B cell (primary cell): ENCODE measurements around the gene GABRP. TPM values are rescaled to one million over a fixed set of nuclear protein-coding genes. Genes with fewer than 3 reads are reported as not detected.

Source experiments
- ATAC-seq: fragments of 200-7000 bp; cut with Tn5 transposase; one replicate; pipeline ENCODE4 v1.10.0; 2021; ENCODE audit warnings: low read depth, mild to moderate bottlenecking, moderate number of reproducible peaks, moderate library complexity
- CTCF ChIA-PET: fragments of 350-600 bp; sonication (Branson Sonifier 250); formaldehyde crosslinking; loops from one replicate; lab custom pipeline; 2021; ENCODE audit warnings: antibody characterized with exemption, inconsistent platforms; lab: Charles Lee
- POLR2A ChIA-PET: fragments of 350-600 bp; sonication (Branson Sonifier 250); formaldehyde crosslinking; loops from one replicate; lab custom pipeline; 2021; ENCODE audit warnings: antibody characterized with exemption; lab: Charles Lee
- DNase-seq: peaks from one replicate; pipeline ENCODE4 v3.0.0; 2013
- H2AFZ ChIP-seq: 2 replicates; pipeline ENCODE4 v1.6.1; 2012; ENCODE audit warnings: mild to moderate bottlenecking, low read depth, low read length; ENCODE audit not compliant: insufficient read depth, poor library complexity, severe bottlenecking
- H3K27ac ChIP-seq, 2 donors: 1 replicate in 1 of 2; 2 replicates in 1 of 2; pipeline ENCODE4 v1.5.1; 2012 to 2013; ENCODE audit warnings: low read length in 2 of 2, mild to moderate bottlenecking in 2 of 2, moderate library complexity in 1 of 2
- H3K27me3 ChIP-seq, 4 experiments: fragments of 200-600 bp in 1 of 4; sonication (generic) in 1 of 4; replicated peaks in 1 of 4; 1 replicate in 2 of 4; 2 replicates in 2 of 4; pipeline versions ENCODE4 v1.6.1 to v1.7.0; 2013 to 2016; ENCODE audit warnings: low read length in 3 of 4, mild to moderate bottlenecking in 2 of 4, mixed read lengths in 1 of 4, moderate library complexity in 1 of 4; ENCODE audit not compliant: insufficient read depth in 4 of 4, control insufficient read depth in 3 of 4; ENCODE audit errors: control extremely low read depth in 1 of 4
- H3K36me3 ChIP-seq, 2 experiments: replicated peaks in 1 of 2; 1 replicate in 1 of 2; 2 replicates in 1 of 2; pipeline versions ENCODE4 v1.6.1 to v1.7.1; 2013; ENCODE audit warnings: low read length in 1 of 2; ENCODE audit not compliant: insufficient read depth in 2 of 2, control insufficient read depth in 1 of 2; ENCODE audit errors: control extremely low read depth in 1 of 2, extremely low read depth in 1 of 2
- H3K4me1 ChIP-seq, 2 donors: fragments of 200-600 bp in 1 of 2; sonication (generic) in 1 of 2; 1 replicate in 1 of 2; 2 replicates in 1 of 2; pipeline versions ENCODE4 v1.5.1 to v1.6.1; 2013 to 2017; ENCODE audit warnings: low read length in 2 of 2; ENCODE audit not compliant: control insufficient read depth in 2 of 2, insufficient read depth in 2 of 2
- H3K4me2 ChIP-seq: replicated peaks from 2 replicates; pipeline ENCODE3; 2012; ENCODE audit warnings: mild to moderate bottlenecking, low read depth, low read length; ENCODE audit not compliant: poor library complexity, severe bottlenecking
- H3K4me3 ChIP-seq, 5 experiments: fragments of 200-600 bp in 1 of 5; sonication (generic) in 1 of 5; 1 replicate in 3 of 5; 2 replicates in 2 of 5; pipeline versions ENCODE4 v1.5.1 to v1.7.0; 2011 to 2016; ENCODE audit warnings: low read length in 4 of 5, mild to moderate bottlenecking in 4 of 5, low read depth in 2 of 5, control low read depth in 1 of 5, moderate library complexity in 1 of 5; ENCODE audit not compliant: insufficient read depth in 1 of 5; ENCODE audit errors: control extremely low read depth in 1 of 5, extremely low read depth in 1 of 5
- H3K79me2 ChIP-seq: fragments of 200-600 bp; sonication (generic); one replicate; pipeline ENCODE4 v1.6.0; 2016; ENCODE audit warnings: low read length; ENCODE audit not compliant: control insufficient read depth, insufficient read depth
- H3K9ac ChIP-seq: fragments of 200-600 bp; sonication (generic); 2 replicates; pipeline ENCODE4 v1.6.1; 2017; ENCODE audit warnings: mild to moderate bottlenecking, low read length, moderate library complexity
- H3K9me3 ChIP-seq, 3 donors: one replicate each; pipeline versions ENCODE4 v1.6.1 to v1.7.1; 2013; ENCODE audit warnings: low read length in 2 of 3; ENCODE audit not compliant: control insufficient read depth in 2 of 3, insufficient read depth in 1 of 3; ENCODE audit errors: control extremely low read depth in 1 of 3
- H4K20me1 ChIP-seq: 2 replicates; pipeline ENCODE4 v1.6.0; 2012; ENCODE audit warnings: mild to moderate bottlenecking, low read length; ENCODE audit not compliant: insufficient read depth, control insufficient read depth, poor library complexity, severe bottlenecking
- H3K27ac Mint-ChIP-seq: one replicate; pipeline ENCODE4 v1.8.0; 2021; ENCODE audit warnings: mixed read lengths
- H3K27me3 Mint-ChIP-seq: one replicate; pipeline ENCODE4 v1.8.0; 2021; ENCODE audit warnings: mixed read lengths
- H3K4me1 Mint-ChIP-seq: one replicate; pipeline ENCODE4 v1.8.0; 2021; ENCODE audit warnings: mixed read lengths
- H3K4me3 Mint-ChIP-seq: one replicate; pipeline ENCODE4 v1.8.0; 2021; ENCODE audit warnings: mixed read lengths
- H3K9me3 Mint-ChIP-seq: one replicate; pipeline ENCODE4 v1.8.0; 2022; ENCODE audit warnings: mixed read lengths; ENCODE audit not compliant: insufficient read depth
- CTCF ChIP-seq: fragments of 200-600 bp; IDR thresholded peaks from one replicate; pipeline ENCODE4 v1.8.0; 2022; ENCODE audit warnings: antibody characterized with exemption, mild to moderate bottlenecking
- EZH2 ChIP-seq: IDR thresholded peaks from 2 replicates; pipeline ENCODE4 v1.6.1; 2012; ENCODE audit warnings: borderline replicate concordance, low read depth, mild to moderate bottlenecking, moderate library complexity, low read length; ENCODE audit not compliant: insufficient read depth, poor library complexity, severe bottlenecking
- WGBS: methylation state at CpG from one replicate; pipeline ENCODE4 v1.1.5; 2013; ENCODE audit warnings: missing lambda C conversion rate; ENCODE audit not compliant: insufficient coverage; 5-methylcytosine and 5-hydroxymethylcytosine counted together
- intact Hi-C: fragments of 100-400 bp; cut with micrococcal nuclease; formaldehyde crosslinking; loops from one replicate; pipeline ENCODE4 v1.10.0; 2022
- polyA plus RNA-seq: library from polyadenylated mRNA; depleted of rRNA; stranded (reverse); fragments of >200 nt; gene quantifications from 2 replicates; pipeline ENCODE4 v1.2.3, GENCODE V29; 2012
- total RNA-seq, 2 donors: library from RNA; stranded (reverse); fragments of 120-200 nt in 1 of 2; gene quantifications; 1 replicate in 1 of 2; 2 replicates in 1 of 2; pipeline versions ENCODE4 v1.2.3 to v1.2.4, GENCODE V29; 2013 to 2022

GABRP gene
- total and polyA plus RNA-seq, 2 donors (not counting 1 experiment from before 2014, with no cell fraction given): not detected

- Histone ChIP-seq H3K9me3 (peaks cover 0 to 6% (median 0%) of the 10 kb centered on the region in 3 donors), H3K9ac (no peak overlapping the region), H3K27ac (no peak overlapping the region), H3K79me2 (no peaks in the 10 kb centered on the region), H3K27me3 (peaks cover 0 to 19% (median under 1%) of the 10 kb centered on the region in 4 experiments), H3K4me3 (no peak overlapping the region), H3K4me1 (peaks cover 5 to 7% of the 10 kb centered on the region in 2 donors), H4K20me1 (no peaks in the 10 kb centered on the region), H2AFZ (no peak overlapping the region), H3K4me2 (no peak overlapping the region), H3K36me3 (no peaks in the 10 kb centered on the region)
- ChIA-PET CTCF (interaction anchor here (0.7 kb wide), 1 partner anchor 51 kb away, joined by 3 read pairs; no protein-coding TSS in a partner anchor), POLR2A (no interaction called here)
- Mint-ChIP-seq H3K9me3 (peaks cover under 1% of the 10 kb centered on the region), H3K4me1 (peaks cover 3% of the 10 kb centered on the region), H3K27me3 (peaks cover 39% of the 10 kb centered on the region), H3K4me3 (no peak overlapping the region), H3K27ac (no peak overlapping the region)
- intact Hi-C loops: no loop called here
- no peak for TF ChIP-seq CTCF
- TF ChIP-seq EZH2: no peak
- no peak for ATAC-seq
- no peak for DNase-seq
- WGBS: 100% methylated on average over 3 of the region's 3 CpGs
Measured at GRCh38 chr5:170740551-170741205, 42.8 kb upstream of the GABRP start.

GRCh38 chr5:170741801-170742200, 41.7 kb upstream of the GABRP start:
- Histone ChIP-seq H3K4me2 (no peak overlapping the region), H3K27ac (no peak overlapping the region), H3K27me3 (peaks cover 0 to 22% (median 2%) of the 10 kb centered on the region in 4 experiments), H3K9me3 (peaks cover 0 to 6% (median 0%) of the 10 kb centered on the region in 3 donors), H3K79me2 (no peaks in the 10 kb centered on the region), H2AFZ (no peak overlapping the region), H3K4me1 (peaks cover 5 to 7% of the 10 kb centered on the region in 2 donors), H3K36me3 (no peaks in the 10 kb centered on the region), H3K4me3 (no peak overlapping the region), H3K9ac (no peak overlapping the region), H4K20me1 (no peaks in the 10 kb centered on the region)
- CTCF ChIA-PET: interaction anchor here (6.3 kb wide), 1 partner anchor 49 kb away, joined by 41 read pairs; no protein-coding TSS in a partner anchor
- DNase-seq (no peak), ATAC-seq (no peak)
- H3K9me3 Mint-ChIP-seq: no peaks in the 10 kb centered on the region
- WGBS: 90% methylated on average over 4 of the region's 8 CpGs
- no peak overlapping the region for H3K27ac Mint-ChIP-seq
- TF ChIP-seq EZH2 (no peak), CTCF (no peak)
- intact Hi-C loops: no loop called here
- H3K4me1 Mint-ChIP-seq: peaks cover 3% of the 10 kb centered on the region
- H3K27me3 Mint-ChIP-seq: peaks cover 40% of the 10 kb centered on the region
- POLR2A ChIA-PET: no interaction called here
- no peak overlapping the region for H3K4me3 Mint-ChIP-seq
